ENCODE results near the gene ADCY7. TPM values are rescaled to one million over a fixed set of nuclear protein-coding genes. Genes with fewer than 3 reads are reported as not detected.

The ADCY7 gene
- total and polyA plus RNA-seq, 9 of the 15 experiments (the other 6 are each of a cell fraction or from before 2014, with no cell fraction given): 2.3 to 108 (median 28.6) TPM

DNA sequence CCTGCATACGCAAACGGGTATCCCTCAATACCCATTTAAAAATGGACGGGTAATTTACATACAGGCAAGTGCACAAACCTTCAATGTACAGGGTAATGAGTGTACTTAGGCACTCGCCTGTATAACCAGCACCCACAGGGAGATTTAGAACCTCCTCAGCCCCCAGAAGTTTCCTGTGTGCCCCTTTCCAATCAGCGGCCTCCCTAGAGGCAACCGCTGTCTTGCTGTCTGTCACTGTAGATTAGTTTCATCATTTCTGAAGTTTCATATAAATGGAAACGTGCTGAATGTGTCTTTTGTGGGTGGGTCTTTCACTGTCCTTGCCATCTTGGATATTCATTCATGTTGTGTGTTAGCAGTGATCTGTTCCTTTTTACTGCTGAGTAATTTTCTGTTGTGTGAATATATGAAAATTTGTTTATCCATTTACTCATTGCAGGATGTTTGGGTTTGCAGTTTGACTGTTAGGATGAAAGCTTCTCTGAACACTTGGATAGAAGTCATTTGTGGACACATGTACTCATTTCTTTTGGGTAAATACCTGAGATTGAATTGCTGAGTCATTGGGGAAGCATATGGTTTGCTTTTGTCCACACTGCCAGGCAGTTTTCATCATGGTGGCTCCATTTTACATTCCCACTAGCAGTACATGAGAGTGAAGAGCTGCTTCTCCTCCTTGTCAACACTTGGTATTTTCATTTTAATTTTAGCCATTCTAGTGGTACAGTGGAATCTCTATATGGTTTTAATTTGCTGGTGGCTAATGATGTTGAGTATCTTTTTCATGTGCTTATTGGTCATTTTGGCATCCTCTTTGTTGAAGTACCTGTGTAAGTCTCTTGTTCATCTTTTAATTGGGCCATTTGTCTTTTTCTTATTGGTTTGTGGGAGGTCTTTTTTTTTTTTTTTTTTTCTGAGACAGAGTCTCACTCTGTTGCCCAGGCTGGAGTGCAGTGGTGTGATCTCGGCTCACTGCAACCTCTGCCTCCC lies 2.1 kb upstream of the ADCY7 start (continued):
- TF ChIP-seq, protein P1, sequence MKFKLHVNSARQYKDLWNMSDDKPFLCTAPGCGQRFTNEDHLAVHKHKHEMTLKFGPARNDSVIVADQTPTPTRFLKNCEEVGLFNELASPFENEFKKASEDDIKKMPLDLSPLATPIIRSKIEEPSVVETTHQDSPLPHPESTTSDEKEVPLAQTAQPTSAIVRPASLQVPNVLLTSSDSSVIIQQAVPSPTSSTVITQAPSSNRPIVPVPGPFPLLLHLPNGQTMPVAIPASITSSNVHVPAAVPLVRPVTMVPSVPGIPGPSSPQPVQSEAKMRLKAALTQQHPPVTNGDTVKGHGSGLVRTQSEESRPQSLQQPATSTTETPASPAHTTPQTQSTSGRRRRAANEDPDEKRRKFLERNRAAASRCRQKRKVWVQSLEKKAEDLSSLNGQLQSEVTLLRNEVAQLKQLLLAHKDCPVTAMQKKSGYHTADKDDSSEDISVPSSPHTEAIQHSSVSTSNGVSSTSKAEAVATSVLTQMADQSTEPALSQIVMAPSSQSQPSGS (CRISPR knock-in tag; IDR thresholded peaks at IDR 0.05): no peak
- TF ChIP-seq KDM2B (CRISPR knock-in tag; IDR thresholded peaks at IDR 0.05) (no peak), HLTF (IDR thresholded peaks at IDR 0.05) (no peak), KLF16 (IDR thresholded peaks at IDR 0.05) (no peak), FUS (optimal IDR thresholded peaks at IDR 0.05; ENCODE audit: low read depth, low read length) (no peak), BRF1 (IDR thresholded peaks at IDR 0.05; ENCODE audit: borderline replicate concordance, extremely low read depth, insufficient read length) (no peak), ETV5 (CRISPR knock-in tag; IDR thresholded peaks at IDR 0.05; ENCODE audit: low read depth) (no peak), MCM3 (IDR thresholded peaks at IDR 0.05) (no peak), ZNF668 (CRISPR knock-in tag; IDR thresholded peaks at IDR 0.05) (no peak), PRMT5 (CRISPR knock-in tag; IDR thresholded peaks at IDR 0.05) (no peak), MTF1 (CRISPR knock-in tag; IDR thresholded peaks at IDR 0.05; ENCODE audit: borderline replicate concordance) (no peak), CEBPG (CRISPR knock-in tag; IDR thresholded peaks at IDR 0.05) (peak; percentile 46; the same call in 1 of the 2 replicates), CEBPG (tag; conservative IDR thresholded peaks at IDR 0.05 in 1 of 2, IDR thresholded peaks at IDR 0.05 in 1 of 2) (no peak; a peak in 1 of 4 replicates), TCF7 (IDR thresholded peaks at IDR 0.05; ENCODE audit: borderline replicate concordance) (no peak), YY1 (IDR thresholded peaks at IDR 0.05; ENCODE audit: borderline replicate concordance in 1 of 3, control insufficient read depth in 1 of 3, extremely low read depth in 1 of 3, insufficient read depth in 3 of 3, insufficient read length in 1 of 3, insufficient replicate concordance in 2 of 3, low read depth in 1 of 3, low read length in 2 of 3) (peak in 1 of 3 experiments; percentile 71), TAF9B (IDR thresholded peaks at IDR 0.05; ENCODE audit: partially characterized antibody) (no peak)
- TF ChIP-seq, protein P2, sequence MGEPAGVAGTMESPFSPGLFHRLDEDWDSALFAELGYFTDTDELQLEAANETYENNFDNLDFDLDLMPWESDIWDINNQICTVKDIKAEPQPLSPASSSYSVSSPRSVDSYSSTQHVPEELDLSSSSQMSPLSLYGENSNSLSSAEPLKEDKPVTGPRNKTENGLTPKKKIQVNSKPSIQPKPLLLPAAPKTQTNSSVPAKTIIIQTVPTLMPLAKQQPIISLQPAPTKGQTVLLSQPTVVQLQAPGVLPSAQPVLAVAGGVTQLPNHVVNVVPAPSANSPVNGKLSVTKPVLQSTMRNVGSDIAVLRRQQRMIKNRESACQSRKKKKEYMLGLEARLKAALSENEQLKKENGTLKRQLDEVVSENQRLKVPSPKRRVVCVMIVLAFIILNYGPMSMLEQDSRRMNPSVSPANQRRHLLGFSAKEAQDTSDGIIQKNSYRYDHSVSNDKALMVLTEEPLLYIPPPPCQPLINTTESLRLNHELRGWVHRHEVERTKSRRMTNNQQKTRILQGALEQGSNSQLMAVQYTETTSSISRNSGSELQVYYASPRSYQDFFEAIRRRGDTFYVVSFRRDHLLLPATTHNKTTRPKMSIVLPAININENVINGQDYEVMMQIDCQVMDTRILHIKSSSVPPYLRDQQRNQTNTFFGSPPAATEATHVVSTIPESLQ (CRISPR knock-in tag; IDR thresholded peaks at IDR 0.05): no peak
- TF ChIP-seq, protein P3, sequence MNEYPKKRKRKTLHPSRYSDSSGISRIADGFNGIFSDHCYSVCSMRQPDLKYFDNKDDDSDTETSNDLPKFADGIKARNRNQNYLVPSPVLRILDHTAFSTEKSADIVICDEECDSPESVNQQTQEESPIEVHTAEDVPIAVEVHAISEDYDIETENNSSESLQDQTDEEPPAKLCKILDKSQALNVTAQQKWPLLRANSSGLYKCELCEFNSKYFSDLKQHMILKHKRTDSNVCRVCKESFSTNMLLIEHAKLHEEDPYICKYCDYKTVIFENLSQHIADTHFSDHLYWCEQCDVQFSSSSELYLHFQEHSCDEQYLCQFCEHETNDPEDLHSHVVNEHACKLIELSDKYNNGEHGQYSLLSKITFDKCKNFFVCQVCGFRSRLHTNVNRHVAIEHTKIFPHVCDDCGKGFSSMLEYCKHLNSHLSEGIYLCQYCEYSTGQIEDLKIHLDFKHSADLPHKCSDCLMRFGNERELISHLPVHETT (CRISPR knock-in tag; conservative IDR thresholded peaks at IDR 0.05 in 1 of 2, IDR thresholded peaks at IDR 0.05 in 1 of 2): peak in 1 of 2 experiments; percentile 73; a peak in 2 of 4 replicates
- TF ChIP-seq, protein P4, sequence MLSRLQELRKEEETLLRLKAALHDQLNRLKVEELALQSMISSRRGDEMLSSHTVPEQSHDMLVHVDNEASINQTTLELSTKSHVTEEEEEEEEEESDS (CRISPR knock-in tag; IDR thresholded peaks at IDR 0.05): no peak
- TF ChIP-seq, protein P5, sequence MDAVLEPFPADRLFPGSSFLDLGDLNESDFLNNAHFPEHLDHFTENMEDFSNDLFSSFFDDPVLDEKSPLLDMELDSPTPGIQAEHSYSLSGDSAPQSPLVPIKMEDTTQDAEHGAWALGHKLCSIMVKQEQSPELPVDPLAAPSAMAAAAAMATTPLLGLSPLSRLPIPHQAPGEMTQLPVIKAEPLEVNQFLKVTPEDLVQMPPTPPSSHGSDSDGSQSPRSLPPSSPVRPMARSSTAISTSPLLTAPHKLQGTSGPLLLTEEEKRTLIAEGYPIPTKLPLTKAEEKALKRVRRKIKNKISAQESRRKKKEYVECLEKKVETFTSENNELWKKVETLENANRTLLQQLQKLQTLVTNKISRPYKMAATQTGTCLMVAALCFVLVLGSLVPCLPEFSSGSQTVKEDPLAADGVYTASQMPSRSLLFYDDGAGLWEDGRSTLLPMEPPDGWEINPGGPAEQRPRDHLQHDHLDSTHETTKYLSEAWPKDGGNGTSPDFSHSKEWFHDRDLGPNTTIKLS (IDR thresholded peaks at IDR 0.05; ENCODE audit: borderline replicate concordance, low read depth): no peak
